Suprapubic skin (tissue), 4 donors: ENCODE data around the gene PXDC1. TPM values are rescaled to one million over a fixed set of nuclear protein-coding genes. Genes with fewer than 3 reads are reported as not detected.

Source experiments
- DNase-seq, 2 donors: peaks; one replicate each; pipeline ENCODE4 v3.0.0-alpha.2; 2019; ENCODE audit warnings: low spot score in 2 of 2
- H3K27ac ChIP-seq: fragments of 200-600 bp; sonication (generic); one replicate; pipeline ENCODE4 v1.5.1; 2019
- H3K27me3 ChIP-seq: fragments of 200-600 bp; sonication (generic); one replicate; pipeline ENCODE4 v1.5.1; 2019
- H3K36me3 ChIP-seq: fragments of 200-600 bp; sonication (generic); one replicate; pipeline ENCODE4 v1.5.1; 2019
- H3K4me1 ChIP-seq: fragments of 200-600 bp; sonication (generic); one replicate; pipeline ENCODE4 v1.5.1; 2019
- H3K4me3 ChIP-seq: fragments of 200-600 bp; sonication (generic); one replicate; pipeline ENCODE4 v1.5.1; 2019; ENCODE audit warnings: mild to moderate bottlenecking
- H3K9me3 ChIP-seq: fragments of 200-600 bp; sonication (generic); one replicate; pipeline ENCODE4 v1.5.1; 2019
- EP300 ChIP-seq: sonication (generic); formaldehyde crosslinking; IDR thresholded peaks from one replicate; pipeline ENCODE4 v1.6.1; 2017; ENCODE audit warnings: antibody characterized with exemption
- POLR2A ChIP-seq, 2 donors: fragments of 450-650 bp; IDR thresholded peaks; one replicate each; pipeline ENCODE4 v1.6.1; 2017; ENCODE audit warnings: antibody characterized with exemption in 2 of 2, mild to moderate bottlenecking in 2 of 2, moderate library complexity in 2 of 2
- POLR2AphosphoS5 ChIP-seq, 3 donors: sonication (generic); formaldehyde crosslinking; IDR thresholded peaks; one replicate each; pipeline ENCODE4 v1.6.1; 2017; ENCODE audit warnings: antibody characterized with exemption in 3 of 3
- WGBS: methylation state at CpG from one replicate; pipeline ENCODE4 v1.1.5; 2018; 5-methylcytosine and 5-hydroxymethylcytosine counted together
- total RNA-seq, 4 donors: library from RNA; depleted of rRNA; stranded (reverse); fragments of >200 nt; gene quantifications; one replicate each; pipeline ENCODE4 v1.1.0, GENCODE V29; 2016
- TF ChIP-seq, protein P1 (sequence below), 2 donors: fragments of 200-600 bp in 1 of 2; fragments of 450-650 bp in 1 of 2; sonication (generic) in 1 of 2; IDR thresholded peaks; one replicate each; pipeline ENCODE4 v1.5.1; 2016 to 2019; ENCODE audit warnings: antibody characterized with exemption in 2 of 2, mild to moderate bottlenecking in 1 of 2, moderate library complexity in 1 of 2

The PXDC1 gene
- total RNA-seq, 4 donors from 2014 or later = 63.1 to 108 (median 68.5) TPM

DNA sequence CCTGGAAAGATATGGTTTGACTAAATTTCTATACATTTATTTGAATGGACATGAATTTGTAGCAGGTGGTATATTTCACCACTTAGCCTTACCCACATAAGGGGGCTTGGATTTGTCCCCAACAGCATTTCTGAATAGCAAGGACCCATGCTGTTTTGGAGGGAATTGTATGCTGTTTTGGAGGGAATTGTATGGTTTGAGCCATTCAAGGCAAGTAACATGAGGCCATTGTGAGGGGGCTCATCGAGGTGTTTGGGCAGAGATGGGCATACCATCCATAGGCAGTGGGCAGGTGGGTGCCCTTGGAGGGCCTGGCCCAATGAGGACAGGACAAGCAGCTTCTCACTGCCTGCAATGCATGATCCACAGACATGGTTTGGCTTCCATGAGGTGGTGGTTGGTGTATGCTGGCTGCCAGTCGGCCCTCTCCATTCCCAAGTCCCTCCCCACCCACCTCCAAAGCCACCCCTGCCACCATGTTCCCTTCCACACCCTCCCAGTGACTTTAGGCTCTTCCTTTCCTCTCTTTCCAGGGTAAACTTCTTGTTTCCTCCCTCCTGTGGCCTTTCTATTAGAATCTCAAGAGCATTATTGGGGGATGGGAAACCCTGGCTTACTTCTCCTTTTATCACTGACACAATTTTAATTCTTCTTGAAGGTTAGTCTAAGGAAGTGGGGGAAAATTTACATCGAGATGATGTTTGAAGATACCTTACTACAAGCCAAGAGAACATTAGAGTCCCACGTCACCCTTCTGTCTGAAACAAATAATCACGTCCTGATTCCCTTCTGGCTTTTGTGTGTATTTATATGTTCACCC is 13.2 kb upstream of the PXDC1 start:
- Histone ChIP-seq H3K27me3 (no peaks in the 10 kb centered on the region), H3K36me3 (no peaks in the 10 kb centered on the region), H3K4me1 (peaks cover 17% of the 10 kb centered on the region), H3K9me3 (no peaks in the 10 kb centered on the region), H3K27ac (no peak overlapping the region), H3K4me3 (no peak overlapping the region)
- TF ChIP-seq EP300 (no peak), POLR2AphosphoS5 (IDR thresholded peaks at IDR 0.05) (no peak), POLR2A (IDR thresholded peaks at IDR 0.05) (no peak)
- TF ChIP-seq, protein P1, sequence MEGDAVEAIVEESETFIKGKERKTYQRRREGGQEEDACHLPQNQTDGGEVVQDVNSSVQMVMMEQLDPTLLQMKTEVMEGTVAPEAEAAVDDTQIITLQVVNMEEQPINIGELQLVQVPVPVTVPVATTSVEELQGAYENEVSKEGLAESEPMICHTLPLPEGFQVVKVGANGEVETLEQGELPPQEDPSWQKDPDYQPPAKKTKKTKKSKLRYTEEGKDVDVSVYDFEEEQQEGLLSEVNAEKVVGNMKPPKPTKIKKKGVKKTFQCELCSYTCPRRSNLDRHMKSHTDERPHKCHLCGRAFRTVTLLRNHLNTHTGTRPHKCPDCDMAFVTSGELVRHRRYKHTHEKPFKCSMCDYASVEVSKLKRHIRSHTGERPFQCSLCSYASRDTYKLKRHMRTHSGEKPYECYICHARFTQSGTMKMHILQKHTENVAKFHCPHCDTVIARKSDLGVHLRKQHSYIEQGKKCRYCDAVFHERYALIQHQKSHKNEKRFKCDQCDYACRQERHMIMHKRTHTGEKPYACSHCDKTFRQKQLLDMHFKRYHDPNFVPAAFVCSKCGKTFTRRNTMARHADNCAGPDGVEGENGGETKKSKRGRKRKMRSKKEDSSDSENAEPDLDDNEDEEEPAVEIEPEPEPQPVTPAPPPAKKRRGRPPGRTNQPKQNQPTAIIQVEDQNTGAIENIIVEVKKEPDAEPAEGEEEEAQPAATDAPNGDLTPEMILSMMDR (IDR thresholded peaks at IDR 0.05) = no peak
- peak; percentile 28 to 35 for DNase-seq
- 84% methylated on average over 5 of the region's 5 CpGs for WGBS

- Histone ChIP-seq H3K9me3 (no peaks in the 10 kb centered on the region), H3K4me1 (peaks cover 21% of the 10 kb centered on the region), H3K36me3 (no peaks in the 10 kb centered on the region), H3K4me3 (no peak overlapping the region), H3K27me3 (no peaks in the 10 kb centered on the region), H3K27ac (no peak overlapping the region)
- no peak for DNase-seq
- TF ChIP-seq POLR2AphosphoS5 (IDR thresholded peaks at IDR 0.05) (no peak), POLR2A (IDR thresholded peaks at IDR 0.05) (no peak)
- 88% methylated on average over 6 of the region's 6 CpGs for WGBS
These were observed 11.3 kb upstream of the PXDC1 start for GRCh38 chr6:3762852-3763251.

DNA sequence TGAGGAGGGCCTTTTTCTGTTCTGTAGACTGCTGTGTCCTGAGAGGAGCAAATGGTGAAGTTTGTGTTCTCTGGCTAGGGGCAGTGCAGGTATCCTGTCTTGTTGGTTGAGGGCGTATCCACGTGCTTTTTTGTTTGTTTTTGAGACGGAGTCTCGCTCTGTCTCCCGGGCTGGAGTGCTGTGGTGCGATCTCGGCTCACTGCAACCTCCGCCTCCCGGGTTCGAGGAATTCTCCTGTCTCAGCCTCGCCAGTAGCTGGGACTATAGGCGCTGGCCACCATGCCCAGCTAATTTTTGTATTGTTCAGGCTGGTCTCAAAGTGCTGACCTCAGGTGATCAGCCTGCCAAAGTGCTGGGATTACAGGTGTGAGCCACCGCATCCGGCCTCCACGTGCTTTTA is 10.8 kb upstream of the PXDC1 start:
- H3K4me1 ChIP-seq = peaks cover 21% of the 10 kb centered on the region
- no peak overlapping the region for H3K4me3 ChIP-seq
- DNase-seq = peak; percentile 41 to 46
- no peak overlapping the region for H3K27ac ChIP-seq
- H3K27me3 ChIP-seq = no peaks in the 10 kb centered on the region
- no peak for TF ChIP-seq POLR2A (IDR thresholded peaks at IDR 0.05)
- no peak for TF ChIP-seq POLR2AphosphoS5 (IDR thresholded peaks at IDR 0.05)
- TF ChIP-seq EP300 = no peak
- TF ChIP-seq, protein P1 (IDR thresholded peaks at IDR 0.05) = no peak
- WGBS = 96% methylated on average over 15 of the region's 15 CpGs
- H3K9me3 ChIP-seq = no peaks in the 10 kb centered on the region
- H3K36me3 ChIP-seq = no peaks in the 10 kb centered on the region

GRCh38 chr6:3761989-3762270 is 10.4 kb upstream of the PXDC1 start:
- H3K4me1 ChIP-seq = peaks cover 20% of the 10 kb centered on the region
- DNase-seq = peak; percentile 35 to 57
- no peak overlapping the region for H3K4me3 ChIP-seq
- H3K27ac ChIP-seq = no peak overlapping the region
- TF ChIP-seq, protein P1 (IDR thresholded peaks at IDR 0.05) = no peak
- TF ChIP-seq POLR2A (IDR thresholded peaks at IDR 0.05) (no peak), EP300 (no peak), POLR2AphosphoS5 (IDR thresholded peaks at IDR 0.05) (no peak)
- H3K36me3 ChIP-seq = no peaks in the 10 kb centered on the region
- H3K9me3 ChIP-seq = no peaks in the 10 kb centered on the region
- WGBS = 95% methylated on average over 8 of the region's 8 CpGs
- no peaks in the 10 kb centered on the region for H3K27me3 ChIP-seq

DNA sequence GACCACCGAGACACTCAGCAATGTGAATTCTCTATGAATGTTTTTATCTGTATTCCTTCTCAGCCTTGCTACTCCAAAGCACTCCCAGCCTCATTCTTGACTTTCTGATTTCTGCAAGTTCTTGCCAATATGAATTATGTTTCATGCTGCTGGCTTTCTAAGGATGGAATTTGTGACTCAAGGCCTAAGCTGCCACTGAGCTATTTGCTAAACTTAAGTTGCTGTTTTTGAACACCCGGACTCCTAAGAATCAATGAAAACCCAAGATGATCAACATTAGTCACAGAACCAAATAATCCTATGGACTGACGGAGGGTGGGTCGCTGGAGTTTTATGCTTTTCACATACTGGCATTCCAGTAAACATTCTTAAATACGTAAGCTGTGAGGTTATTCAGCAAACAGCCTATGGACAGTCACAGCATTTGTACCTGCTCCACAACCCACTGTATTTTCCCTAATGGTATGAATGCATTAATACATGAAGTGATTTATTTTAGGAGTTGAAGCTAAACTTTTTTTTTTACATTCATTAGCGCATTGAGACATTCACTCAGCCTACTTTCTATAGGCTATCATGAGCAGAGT is 8.2 kb upstream of the PXDC1 start:
- Histone ChIP-seq H3K27me3 (no peaks in the 10 kb centered on the region), H3K36me3 (no peaks in the 10 kb centered on the region), H3K9me3 (no peaks in the 10 kb centered on the region), H3K4me1 (peaks cover 4% of the 10 kb centered on the region), H3K27ac (peak overlapping the region; percentile 31), H3K4me3 (no peak overlapping the region)
- 59% methylated on average over 6 of the region's 6 CpGs for WGBS
- DNase-seq = peak in 1 of 2 donors; percentile 16
- TF ChIP-seq EP300 (no peak), POLR2AphosphoS5 (IDR thresholded peaks at IDR 0.05) (no peak), POLR2A (IDR thresholded peaks at IDR 0.05) (no peak)
- TF ChIP-seq, protein P1 (IDR thresholded peaks at IDR 0.05) = no peak
